HepG2 (cell line): ENCODE results near the gene PPP1R12C.

Source experiments
- CTCF ChIP-seq: sonication (generic); formaldehyde crosslinking; IDR thresholded peaks from 2 replicates; pipeline ENCODE4 v1.5.0; 2020; ENCODE audit warnings: mild to moderate bottlenecking, missing genetic modification reagents, moderate library complexity
- EZH2 ChIP-seq: conservative IDR thresholded peaks from 2 replicates; pipeline ENCODE4 v1.6.1; 2012; ENCODE audit warnings: mild to moderate bottlenecking, low read depth, low read length, moderate library complexity
- GTF3A ChIP-seq: sonication (generic); formaldehyde crosslinking; conservative IDR thresholded peaks from 2 replicates; pipeline ENCODE4 v1.4.0; 2020; ENCODE audit warnings: mild to moderate bottlenecking, missing genetic modification reagents
- NFIC ChIP-seq: IDR thresholded peaks from 2 replicates; pipeline ENCODE4 v1.6.1; 2012; ENCODE audit warnings: mild to moderate bottlenecking, low read length, inconsistent platforms
- REST ChIP-seq, 2 experiments: IDR thresholded peaks; 2 replicates each; pipeline ENCODE4 v1.6.1; 2011 to 2012; ENCODE audit warnings: low read length in 2 of 2, borderline replicate concordance in 1 of 2, low read depth in 1 of 2, mild to moderate bottlenecking in 1 of 2, moderate library complexity in 1 of 2
- RNF219 ChIP-seq: sonication (generic); formaldehyde crosslinking; IDR thresholded peaks from 2 replicates; pipeline ENCODE4 v1.5.0; 2020; ENCODE audit warnings: mild to moderate bottlenecking, missing genetic modification reagents
- ZNF263 ChIP-seq: sonication (generic); formaldehyde crosslinking; IDR thresholded peaks from 2 replicates; pipeline ENCODE4 v1.4.0; 2020; ENCODE audit warnings: missing genetic modification reagents
- ZNF766 ChIP-seq: sonication (generic); formaldehyde crosslinking; IDR thresholded peaks from 2 replicates; pipeline ENCODE4 v1.5.0; 2020; ENCODE audit warnings: missing genetic modification reagents, borderline replicate concordance

- TF ChIP-seq ZNF766 (CRISPR knock-in tag) (no peak), ZNF263 (CRISPR knock-in tag) (no peak), NFIC (no peak), GTF3A (CRISPR knock-in tag) (no peak), RNF219 (no peak), REST (IDR thresholded peaks at IDR 0.05; ENCODE audit: borderline replicate concordance in 1 of 2, low read depth in 1 of 2, low read length in 2 of 2) (no peak), EZH2 (no peak), CTCF (CRISPR knock-in tag) (no peak)
These were observed 42.0 kb downstream of the PPP1R12C start, which contains the start of gene EPS8L1 for GRCh38 chr19:55075371-55075998.
